HG02840 (cell line): ENCODE measurements around the gene GSK3A.
"Not testable (repeated sequence)": the region's sequence is repeated elsewhere in the genome, so short reads cannot be mapped to it uniquely, and the experiment has no call there.

Source experiments
- ATAC-seq: cut with Tn5 transposase; IDR thresholded peaks from one replicate; pipeline ENCODE4 v1.9.1; 2021; ENCODE audit warnings: mild to moderate bottlenecking, moderate library complexity, moderate number of reproducible peaks; ENCODE audit not compliant: unreplicated experiment, low FRiP score

Gene GSK3A

DNA sequence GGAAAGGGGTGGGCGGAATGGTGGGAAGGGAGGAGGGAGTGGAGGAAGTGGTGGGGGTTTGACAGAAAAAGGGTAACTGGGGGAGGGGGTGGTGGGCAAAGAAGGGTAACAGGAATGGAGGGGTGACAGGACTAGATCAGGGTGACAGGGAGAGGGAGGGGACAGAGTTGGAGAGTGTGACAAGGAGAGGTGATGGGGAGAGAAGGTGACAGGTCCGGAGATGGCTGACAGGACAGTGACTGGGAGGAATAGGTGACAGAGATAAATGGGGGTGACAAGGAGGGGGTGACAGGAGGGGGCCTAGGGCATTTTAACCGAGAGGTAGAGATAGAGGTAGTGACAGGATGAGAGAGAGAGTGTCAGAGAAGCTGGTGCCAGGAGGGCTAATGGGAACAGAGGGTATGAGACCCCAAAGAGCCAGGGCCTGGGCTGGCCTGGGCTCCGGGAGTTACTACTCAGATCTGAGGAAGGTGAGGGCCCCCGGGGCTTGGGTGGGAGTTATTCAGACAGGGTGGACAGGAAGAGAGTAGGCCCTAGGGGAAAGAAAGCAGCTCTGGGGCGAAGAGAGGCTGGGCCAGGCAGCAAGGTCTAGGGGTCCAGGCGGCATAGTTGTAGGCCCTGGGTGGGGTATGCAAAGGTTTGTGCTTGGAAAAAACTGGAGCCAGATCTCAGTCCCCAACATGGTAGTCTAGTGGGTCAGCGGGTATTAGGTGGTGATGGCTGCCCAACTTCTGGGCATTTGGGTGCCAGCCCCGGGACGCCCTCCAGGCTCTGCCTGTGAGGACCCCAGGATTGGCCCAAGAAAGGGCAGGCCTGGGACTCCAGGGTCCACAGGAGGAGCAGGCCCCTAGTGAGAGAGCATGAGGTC, 27.3 kb upstream of the GSK3A start:
- ATAC-seq = no peak

DNA sequence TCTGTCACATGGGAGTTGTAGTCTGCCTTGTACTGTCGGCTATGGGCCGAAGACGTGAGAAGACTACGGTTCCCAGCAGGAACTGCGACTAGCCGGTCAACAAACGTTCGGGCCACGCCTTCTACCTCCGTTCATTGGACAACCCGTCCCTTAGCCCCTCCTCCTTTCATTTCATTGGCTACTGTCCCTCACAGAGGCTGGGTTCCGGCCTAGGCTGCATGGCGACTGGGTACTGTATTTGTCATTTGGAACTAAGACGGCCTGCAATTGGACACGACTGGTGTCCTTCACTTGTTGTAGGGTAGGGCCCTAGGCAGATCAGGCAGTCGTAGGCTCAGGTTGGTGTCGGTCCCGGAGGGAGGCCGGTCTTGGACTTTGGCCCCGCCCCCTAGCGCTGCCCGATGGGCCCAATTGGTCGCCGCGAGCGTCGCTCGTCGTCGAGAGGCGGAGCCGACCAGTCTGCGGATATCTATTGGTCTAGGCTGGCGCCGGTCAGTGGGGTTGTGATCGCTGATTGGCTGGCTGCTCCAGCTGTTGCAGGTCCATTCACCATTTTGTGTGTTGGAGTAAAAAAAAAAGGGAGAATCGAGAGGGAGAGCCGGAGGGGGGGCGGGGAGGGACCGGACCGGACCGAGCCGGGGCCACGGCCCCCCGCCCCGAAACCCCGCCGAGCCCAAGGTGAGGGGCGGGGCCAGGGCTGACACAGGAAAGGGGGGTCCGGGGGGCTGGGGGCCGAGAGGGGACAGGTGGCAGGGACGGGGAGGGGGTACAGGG, 26.5 kb upstream of the GSK3A start, which contains the start of gene CIC:
CIC (plus strand) TSS at position 549 of the 774 bp plus-strand sequence. CDS start 2,532 bp downstream, outside the sequence.
- peak; percentile 77 for ATAC-seq

DNA sequence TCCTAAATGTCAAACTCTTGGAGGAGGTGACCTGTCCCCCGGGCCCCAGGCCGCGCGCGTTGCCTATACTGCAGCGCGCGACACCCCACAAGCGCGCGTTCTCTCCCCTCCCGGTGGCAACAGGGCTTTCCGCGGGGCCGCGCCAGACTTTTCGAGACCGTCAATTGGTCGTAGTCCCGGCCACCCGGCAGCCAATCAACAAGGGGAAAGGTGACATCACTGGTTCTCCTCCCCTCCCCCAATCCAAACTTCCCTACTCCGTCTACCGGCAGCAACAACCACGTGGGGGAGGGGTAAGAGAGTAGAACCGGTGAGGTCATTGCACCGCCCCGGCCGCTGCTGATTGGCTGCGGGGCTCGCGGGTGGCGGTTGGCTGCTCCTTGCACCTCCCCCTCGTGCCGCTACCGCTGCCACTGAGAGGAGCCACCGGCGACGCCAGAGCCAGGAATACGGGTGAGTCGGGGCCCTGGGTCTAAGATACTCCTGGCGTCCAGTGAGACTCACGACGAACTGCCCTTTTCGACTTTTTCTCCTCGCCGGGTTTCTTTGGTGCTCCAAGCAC, 25.8 kb upstream of the GSK3A start:
- ATAC-seq = peak; percentile 61

DNA sequence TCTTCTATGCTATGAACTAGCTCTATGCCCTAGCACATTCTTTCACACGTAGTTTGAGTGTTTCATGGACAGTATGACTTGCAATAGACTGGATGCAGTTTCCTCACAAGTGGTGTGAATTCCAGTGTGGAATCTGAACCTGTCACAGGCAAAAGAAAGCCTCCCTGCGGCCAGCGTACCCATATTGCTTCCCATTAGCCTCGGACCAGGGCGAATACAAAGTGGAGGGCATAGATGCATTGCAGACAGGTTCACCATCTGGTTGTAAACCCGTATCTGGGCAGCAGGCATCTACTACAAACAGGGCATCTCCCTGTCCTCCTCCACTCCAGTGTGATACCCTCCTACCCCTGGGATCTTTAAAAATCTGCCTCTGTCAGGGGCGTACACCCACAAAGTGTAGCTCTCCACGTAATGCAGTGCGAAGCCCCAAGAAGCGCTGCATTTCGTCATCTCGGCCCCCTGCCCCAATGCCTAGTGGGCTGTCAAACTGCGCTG, 25.3 kb upstream of the GSK3A start:
- ATAC-seq = no peak

DNA sequence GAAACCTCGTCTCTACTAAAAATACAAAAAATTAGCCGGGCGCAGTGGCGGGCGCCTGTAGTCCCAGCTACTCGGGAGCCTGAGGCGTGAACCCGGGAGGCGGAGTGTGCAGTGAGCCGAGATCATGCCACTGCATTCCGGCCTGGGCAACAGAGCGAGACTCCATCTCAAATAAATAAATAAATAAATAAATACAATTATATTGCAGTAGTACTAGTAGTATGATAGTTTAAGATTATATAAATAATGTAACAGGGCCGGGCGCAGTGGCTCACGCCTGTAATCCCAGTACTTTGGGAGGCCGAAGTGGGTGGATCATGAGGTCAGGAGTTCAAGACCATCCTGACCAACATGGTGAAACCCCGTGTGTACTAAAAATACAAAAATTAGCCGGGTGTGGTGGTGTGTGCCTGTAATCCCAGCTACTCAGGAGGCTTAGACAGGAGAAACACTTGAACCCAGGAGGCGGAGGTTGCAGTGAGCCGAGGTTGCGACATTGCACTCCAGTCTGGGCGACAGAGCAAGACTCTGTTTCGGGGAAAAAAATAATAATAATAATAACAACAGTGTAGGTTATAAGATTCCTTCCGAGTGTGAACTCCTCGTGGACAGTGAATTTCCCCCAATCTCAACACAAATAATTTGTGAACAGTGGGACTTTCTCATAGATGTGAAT, 24.7 kb upstream of the GSK3A start:
- not testable (repeated sequence) for ATAC-seq

DNA sequence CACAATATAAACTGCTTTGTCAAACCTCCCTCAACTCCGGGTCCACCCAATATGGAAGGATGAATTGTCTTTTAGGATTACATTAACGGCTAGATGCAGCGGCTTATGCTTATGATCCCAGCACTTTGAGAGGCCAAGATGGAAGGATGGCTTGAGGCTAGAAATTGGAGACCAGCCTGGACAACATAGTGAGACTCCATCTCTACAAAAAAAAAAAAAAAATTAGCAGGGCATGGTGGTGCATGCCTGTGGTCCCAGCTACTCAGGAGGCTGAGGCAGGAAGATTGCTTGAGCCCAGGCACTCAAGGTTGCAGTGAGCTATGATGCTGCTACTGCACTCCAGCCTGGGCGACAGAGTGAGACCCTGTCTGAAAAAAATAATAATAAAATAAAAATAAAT, 23.7 kb upstream of the GSK3A start:
- ATAC-seq = not testable (repeated sequence)

DNA sequence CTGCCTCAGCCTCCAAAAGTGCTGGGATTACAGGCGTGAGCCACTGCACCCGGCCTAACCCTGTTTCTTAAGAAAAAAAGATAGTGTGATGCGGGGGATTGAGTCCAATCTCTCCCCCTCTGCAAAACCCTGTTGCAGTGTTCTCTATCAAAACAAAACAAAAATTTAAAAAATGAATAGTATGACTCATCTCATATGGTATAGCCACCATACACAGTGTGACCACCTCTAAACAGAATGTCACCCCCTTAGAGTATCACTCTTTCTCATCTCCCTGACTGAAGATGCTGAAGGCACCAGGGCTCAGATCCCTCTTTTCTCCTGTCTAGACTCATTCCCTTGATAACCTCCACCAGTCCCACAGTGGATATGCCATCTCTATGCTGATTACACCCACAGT, 19.4 kb upstream of the GSK3A start:
- no peak for ATAC-seq

DNA sequence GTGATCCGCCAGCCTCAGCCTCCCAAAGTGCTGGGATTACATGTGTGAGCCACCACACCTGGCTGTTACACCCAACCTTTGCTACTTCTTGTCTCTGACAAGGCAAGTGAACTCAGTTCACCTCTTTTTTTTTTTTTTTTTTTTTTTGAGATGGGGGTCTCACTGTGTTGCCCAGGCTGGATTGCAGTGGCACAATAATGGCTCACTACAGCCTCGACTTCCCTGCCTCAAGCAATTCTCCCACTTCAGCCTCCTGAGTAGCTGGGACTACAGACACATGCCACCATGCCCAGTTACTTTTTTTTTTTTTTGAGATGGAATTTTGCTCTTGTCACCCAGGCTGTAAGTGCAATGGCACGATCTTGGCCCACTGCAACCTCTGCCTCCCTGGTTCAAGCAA, 15.4 kb upstream of the GSK3A start:
- ATAC-seq = not testable (repeated sequence)

DNA sequence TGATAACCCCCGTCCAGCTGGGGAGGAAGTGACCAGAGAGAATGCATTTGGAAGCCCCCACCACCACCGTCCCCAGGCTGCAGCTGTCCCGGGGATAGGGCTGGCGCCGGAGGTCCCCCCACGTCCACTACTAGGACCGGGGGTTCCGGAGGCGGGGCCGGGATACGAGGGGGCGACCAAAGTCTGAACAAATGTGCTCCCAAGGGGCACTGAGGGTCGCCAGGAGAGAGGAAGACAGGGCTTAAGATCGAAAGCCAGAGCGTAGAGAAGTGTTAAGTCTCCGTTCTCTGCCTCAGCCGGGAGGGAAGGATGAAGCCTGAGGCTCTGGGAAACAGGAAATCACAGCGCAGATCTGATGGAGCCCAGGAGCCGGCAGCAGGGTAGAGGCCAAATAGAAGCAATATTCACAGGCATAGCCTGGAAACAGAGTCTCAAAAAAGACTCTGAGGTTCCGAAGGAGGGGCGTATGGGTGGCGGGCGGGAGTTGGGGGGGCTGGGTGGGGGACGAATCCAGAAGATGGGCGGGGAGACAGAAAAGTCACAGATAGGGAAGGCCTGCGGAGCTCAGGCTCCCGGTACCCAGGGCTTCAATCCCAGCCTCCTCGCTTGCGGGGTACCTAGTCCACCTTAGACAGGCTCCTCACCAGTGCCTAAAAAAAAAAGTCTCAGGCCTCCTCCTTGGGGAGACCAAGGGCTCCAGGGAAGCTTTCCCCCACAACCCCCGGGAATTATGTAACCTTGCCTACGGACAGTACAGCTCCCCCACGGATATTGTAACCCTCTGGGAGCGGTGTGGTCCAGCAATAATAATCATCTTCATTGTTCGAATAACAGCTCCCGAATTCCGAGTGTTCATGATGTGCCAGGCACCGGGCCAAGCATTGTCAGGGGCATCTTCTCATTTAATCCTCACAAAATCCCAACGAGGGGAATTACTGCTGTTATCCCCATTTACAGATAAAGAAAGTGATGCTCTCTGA, 13.7 kb upstream of the GSK3A start:
- ATAC-seq = no peak

DNA sequence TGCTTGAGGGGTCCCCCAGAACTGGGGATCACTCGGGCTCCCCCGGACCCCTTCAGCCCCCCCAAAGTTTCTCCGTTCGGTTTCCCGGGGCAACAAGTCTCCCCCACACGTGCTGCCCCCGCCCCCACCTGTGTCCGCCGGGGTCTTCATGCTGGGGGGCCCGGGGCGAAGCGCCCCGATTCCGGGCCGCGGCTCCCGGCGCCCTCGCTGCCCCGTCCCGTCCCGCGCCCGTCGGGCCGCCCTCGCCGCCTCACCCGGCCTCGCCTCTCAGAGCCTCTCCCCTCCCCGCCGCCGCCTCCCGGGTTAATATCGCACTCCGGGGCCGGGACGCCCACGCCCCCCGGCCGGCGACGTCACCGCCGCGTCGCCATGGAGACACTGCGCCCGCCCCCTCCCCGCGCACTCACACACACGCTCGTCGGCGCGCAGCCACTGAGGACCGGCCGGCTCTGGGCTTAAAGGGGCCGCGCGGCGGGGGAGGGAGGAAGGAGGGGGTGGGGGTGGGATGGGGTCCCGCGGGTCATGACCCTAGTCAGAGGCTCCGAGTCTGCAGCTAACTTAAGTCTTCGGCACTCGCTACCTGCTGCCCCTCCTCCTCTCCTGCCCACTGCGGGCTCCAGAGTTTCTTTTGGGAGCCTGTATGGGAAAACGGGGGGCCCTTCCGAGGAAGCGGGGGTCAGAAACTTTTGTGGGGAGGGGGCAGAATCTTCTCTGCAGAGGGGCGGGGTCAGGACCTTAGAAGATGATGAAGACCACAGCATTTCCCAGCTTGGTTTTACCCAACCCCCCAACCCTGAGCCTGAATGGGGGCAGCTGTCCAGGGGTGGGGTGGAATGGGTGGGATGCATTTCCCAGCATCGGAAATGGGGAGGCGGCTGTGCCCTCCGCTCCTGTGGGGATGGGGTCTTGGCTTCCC, 12.7 kb upstream of the GSK3A start, which contains the start of gene ERF:
ERF (minus strand) TSS at position 279 of the 916 bp plus-strand sequence; CDS start at position 150, 129 bp downstream.
- ATAC-seq = peak; percentile 55

DNA sequence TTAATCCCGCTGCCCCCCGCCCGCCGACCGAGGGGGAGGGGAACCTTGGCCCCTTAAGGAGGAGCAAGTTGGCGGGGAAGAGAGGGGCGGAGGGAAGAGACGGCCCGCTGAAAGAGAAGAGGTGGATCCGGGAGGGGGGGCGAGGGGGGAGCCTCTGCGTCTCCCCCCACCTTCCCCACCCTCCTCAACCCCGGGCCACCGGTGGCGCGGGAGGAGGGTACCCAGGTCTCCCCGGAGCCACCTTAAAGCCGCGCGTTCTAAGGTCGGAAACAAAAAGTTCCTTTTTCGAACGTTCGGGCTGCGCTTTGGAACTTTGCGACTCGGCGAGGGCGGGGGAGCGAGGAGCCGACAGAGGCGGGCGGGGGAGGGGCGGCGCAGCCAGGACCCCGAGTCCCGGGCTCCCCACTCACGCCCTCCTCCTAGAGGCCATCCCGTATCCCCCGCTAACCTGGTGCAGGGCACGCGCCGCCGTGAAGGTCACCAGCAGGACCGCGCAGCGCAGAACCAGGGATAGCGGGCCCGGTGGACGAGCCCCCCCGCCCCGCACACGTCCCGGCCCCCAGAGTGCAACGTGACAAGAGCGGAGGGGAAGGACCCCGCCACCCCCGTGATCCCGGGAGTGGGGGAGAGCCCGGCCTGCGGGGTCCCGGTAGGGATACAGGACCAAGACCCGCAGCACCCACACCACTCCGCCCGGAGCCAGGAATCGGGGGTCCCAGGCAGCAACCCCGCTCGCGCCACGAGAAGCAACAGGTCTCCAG, 11.9 kb upstream of the GSK3A start:
- peak; percentile 32 for ATAC-seq

DNA sequence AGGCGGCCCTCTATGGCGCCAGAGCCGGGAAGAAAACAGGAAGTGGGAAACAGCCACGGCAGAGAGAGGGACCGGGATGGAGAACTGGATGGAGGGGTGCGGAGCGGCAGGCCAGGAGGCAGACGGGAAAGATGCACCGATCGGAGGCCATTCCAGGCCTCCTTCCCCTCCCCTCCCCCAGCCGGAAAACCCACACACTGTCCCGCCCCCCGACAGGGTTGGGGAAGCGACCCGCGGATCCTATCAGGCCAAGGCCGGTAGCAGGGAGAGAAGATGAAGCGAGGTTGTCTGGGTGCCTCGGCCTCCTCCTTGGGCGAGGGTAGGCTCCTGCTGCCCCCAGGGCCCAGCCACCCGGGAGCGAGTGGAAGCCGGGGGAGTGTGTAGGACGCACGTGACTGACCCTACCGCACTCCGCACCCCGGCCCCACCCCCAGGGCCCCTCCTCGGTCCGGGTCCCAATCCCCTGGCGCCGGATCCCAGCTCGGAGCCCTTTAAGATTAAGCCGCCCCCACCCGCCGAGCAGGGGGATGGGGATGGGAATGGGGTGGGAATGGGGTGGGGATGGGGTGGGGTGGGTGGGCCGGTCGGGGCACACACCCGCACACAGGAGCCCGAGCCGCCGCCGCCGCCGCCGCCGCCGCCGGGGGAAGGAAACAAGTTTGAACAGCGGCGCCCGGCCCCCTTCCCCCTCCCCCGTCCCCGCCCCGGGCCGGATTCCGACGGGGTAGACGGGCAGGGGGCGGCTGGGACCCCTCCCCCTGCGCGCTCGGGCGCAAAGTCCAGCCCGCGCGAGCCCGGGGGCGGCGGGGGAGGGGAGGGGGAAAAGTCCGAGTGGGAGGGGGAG, 11.1 kb upstream of the GSK3A start:
- peak; percentile 13 for ATAC-seq

DNA sequence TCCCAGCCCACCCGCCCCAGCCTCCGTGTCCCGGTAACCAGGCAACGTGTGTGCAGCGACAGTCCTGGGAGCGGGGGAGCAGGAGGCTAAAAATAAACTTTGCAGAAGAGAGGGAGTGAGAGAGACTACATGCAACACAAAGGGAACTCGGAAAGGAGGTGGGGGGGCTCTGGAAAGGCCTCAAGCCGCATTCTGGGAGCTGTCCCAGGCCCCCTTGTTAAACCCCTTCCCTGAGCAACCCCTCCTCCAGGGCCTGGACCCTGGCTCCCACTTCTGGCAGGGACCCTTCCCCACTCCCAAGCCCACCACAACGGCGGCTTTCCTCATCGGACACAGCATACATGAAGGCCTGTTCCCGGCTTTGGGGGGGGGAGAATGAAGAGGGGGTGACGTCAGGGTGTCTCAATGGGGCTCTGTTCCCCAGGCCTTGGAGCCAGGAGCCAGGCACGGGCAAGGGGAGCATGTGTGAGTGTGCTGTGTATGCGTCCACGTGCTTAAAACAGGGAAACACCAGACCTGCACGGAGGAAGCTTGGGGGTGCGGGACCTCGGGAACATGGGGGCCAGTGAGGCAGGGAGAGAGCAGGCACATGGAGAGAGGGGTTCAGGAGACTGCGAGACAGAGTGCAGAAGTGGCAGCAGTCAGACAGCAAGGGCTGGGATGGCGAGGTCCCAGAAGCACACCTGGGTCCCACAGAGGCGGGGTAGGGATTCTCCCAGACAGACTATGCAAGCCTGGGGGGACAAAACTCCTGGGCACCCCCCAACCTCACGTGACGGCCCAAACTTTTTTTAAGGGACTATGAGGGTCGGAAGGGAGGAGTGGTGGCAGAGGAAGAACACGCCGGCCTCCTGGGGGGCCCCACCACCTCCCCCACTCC, 10.2 kb upstream of the GSK3A start:
- ATAC-seq = no peak

DNA sequence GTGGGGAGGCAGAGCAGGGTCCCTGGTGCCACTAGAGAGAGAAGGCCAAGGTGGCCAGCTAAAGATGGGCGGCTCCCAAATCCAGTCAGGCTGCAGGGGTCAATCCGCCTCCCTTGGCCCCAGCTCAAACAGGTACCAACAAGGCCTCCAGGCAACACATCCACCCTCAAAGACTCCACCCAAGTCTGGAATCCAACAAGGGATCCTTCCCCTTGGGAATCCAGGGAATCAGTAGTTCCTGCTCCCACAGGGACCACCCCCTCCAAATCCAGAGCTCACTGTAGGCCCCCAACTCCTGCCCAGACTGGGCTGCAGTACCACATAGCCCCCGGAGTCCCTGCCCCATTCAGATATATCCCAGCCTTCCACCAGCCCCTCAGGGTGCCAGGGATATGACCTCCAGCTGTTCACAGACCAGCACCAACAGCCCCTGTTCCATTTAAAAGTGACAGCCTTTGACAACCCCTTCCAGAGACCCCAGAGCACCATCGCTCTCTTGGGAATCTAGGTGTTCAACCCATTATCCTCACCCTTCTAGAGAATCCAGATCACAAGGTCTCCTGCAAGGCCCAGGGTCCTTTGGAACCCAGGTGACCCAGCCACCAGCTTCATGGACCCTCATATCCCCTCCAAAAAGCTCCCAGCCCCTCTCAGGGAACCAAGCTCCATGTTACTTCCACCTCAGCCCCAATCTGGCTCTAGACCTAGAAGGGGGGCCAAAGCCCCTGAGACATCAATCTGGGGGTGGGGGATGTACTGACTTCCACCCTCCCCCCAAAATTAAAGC, 9.4 kb upstream of the GSK3A start:
- no peak for ATAC-seq
